ENCODE data around the gene CDH2.

Gene CDH2

DNA sequence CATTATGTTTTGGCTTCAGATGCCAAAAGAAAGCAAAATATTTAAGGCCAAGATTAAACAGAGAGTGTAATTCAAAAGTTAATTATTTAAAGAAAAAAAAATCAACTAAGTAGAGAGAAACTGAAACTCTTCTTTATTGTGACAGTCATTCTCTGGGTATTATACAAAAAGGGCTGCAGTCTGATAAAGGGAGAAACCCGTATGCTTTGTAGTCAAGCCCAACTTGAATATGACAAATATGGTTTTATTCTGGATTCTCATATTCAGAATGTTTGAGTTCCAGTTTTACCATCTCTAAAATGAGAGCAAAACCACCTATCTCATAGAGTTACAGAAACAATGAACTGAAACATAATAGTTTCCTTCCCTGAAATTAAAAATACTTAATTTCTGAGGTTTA lies 8.2 kb downstream of the CDH2 start:
- DNase-seq (ENCODE audit: low read depth) = no peak

DNA sequence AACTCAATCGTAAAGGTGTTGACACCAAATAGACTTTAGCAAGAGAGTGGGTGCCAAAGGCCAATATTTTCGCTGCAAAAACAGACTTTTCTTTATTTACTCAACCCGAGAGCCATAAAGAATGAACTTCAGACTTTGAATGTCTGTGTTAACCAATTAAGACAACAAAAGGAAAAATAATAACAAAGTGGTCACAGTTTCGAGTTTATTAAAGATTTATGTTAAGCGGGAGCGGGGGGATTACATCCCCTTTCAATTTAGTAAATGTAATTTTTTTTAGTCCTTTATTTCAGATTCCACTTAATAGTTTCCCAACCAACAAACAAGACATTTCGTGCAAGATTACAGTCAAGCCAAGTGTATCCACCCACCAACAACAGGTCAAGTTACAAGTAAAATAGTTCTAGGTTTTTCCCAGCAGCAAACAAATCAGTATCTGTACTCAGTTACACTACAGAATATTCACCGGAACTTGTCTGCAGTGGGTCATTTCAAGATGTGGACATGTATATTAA lies 9.0 kb downstream of the CDH2 start:
- DNase-seq (ENCODE audit: low read depth) = no peak

DNA sequence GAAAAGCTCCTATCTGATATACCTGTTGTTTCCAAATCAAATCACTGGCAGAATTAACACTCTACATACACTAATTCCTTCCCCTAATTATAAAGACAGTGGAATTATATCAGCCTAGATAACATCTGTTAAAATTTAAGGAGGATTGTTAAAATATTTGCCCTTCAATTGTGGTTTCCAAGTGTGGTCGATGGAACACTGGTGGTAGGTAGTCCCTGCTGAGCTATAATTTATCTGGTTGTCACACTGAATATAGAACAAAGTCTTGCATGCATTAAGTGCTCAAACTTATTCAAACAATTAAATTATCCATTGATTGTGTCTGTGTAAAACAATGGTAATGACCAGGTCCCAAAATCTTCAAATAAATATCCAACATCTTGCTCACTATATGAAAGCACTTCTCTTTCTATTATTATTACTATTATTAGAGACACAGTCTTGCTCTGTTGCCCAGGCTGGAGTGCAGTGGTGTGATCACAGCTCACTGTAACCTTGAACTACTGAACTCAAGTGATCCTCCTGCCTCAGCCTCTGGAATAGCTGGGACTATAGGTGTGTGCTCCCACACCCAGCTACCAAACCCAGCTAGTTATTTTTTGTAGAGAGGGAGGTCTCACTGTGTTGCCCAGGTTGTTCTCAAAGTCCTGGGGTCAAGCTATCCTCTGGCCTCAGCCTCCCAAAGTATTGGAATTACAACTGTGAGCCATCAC lies 12.0 kb downstream of the CDH2 start:
- DNase-seq (ENCODE audit: low read depth) = no peak

DNA sequence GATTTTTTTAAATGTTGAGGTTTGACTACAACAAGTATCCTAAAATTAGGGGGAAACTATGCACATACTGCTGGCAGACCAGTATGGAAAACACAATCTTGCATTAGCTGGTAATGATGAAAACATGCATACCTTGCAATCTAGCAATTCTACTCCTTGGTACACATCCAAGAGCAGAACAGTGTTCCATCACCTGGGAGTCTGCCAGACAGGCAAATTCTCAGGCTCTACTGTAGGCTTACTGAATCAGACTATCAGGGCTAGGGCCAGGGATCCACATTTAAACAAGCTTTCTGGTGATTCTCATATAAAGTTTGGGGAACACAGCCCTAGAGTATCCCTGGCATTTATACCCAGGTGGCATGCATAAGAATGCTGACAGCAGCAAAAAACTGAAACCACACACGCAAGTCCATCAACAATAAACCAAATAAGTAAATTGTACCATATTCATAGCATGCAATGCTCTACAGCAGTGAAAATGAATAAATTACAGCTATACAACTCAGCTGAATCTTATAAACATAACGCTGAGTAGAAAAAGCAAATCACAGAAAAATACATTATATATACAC lies 13.6 kb downstream of the CDH2 start:
- DNase-seq (ENCODE audit: low read depth) = no peak

DNA sequence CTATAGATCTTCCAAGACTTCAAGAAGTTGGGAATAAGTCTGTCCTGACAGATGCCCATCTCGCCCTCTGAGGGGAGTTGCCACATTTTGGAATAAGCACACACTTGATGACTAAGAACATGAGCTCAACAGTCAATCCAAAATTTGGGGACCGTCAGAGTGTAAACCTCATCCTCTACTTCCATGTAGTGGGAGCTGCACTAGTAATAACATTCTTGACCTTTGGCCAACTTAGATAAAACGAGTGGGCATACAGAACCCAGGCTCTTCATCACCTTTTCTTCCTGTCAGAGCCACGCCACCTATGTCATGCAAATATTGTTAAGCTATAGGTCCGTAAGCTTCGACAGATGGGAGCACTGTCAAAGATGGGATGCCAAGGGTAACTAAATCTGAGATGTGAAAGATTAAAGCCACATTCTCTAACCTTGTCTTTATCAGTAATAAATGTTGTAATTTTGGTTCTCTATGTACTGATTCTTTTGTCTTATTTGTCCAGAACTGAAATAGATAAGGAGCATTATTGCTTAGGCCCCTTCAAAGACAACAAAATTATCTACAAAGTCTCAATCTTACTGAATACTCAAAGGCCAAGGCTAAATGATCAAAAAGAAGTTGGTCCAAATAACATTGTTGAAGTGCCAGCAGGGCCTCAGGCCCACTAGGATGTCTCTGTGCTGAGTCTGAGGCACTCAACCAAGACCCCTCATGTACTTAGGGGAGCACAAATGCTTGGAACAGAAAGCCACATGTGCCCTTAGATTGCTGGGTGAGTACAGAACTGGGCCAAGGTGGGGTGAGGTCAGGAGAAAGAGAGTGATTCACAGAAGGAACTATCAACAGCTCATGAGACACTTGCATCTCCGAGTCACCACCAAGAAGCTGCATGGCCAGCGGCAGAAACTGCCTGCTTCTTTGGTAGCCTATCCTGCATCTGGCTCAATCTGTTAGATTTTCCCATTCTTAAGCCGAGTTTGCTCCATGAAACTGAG lies 15.0 kb downstream of the CDH2 start:
- DNase-seq (ENCODE audit: low read depth) = no peak

DNA sequence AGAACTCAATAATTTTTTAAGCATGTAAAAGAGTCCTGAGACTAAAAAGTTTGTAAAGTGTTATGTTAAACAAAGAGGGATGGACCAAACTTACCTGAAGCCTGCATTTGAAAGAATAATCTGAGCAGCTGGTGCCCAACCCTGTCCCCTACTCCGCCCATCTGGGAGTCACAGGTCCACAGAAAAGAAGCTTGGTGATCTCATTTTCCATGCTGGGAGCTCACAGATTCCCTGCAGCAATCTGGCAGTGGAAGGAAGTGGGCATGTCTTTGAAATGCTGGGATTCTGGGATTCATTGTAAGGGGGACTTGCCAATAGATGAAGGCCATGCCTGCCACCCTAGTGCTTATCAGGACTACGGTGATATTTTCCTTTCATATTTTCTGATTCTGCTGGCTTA lies 17.9 kb downstream of the CDH2 start:
- no peak for DNase-seq (ENCODE audit: low read depth)

DNA sequence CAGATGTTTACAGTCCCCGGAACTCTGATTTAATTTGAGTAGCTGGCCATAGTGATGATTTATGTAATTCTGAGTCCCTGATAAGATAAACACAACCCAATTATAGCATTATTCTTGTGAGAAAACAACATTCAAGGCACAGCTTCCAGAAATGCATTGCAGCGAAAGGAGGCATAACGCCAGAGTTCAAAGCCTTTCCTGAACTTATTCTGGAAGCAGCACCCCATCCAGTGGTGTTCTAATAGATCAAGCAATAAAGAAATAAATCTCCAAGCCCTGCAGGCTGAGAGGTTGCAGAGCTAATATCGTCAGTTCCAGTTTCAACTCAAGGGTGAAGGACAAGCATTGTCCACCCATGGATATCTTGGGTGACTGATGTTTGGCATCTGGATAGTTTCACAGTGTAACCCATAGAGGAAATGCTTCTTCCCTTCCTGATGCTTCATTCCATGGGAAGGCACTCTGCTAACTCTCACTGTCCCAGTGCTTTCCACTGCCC lies 18.8 kb downstream of the CDH2 start:
- DNase-seq (ENCODE audit: low read depth) = no peak

DNA sequence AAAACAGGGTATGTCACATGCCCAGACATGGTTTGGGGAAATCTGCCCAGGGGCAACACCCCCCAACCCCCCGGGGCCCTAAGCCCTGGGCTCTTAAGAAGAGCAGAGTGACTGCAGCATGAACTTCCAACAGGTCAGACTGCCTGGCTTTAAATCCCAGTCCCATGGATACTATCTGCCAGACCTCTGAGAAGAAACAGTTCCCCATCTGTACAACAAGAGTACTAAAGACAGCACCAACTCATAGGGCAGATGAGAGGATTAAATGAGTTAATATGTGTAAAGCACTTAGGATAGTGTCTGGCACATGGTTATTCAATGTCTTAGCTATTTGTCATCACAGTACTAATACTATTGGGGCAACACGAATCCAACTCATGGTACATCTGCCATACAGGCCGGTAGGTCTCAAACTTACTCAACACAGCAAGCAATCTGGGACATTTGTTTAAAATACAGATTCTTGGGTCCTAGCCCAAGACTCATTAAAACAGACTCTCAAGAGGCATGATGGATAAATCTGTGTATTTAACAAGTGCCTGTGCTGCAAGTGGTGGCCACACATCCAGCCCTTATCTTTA lies 23.4 kb downstream of the CDH2 start:
- no peak for DNase-seq (ENCODE audit: low read depth)

DNA sequence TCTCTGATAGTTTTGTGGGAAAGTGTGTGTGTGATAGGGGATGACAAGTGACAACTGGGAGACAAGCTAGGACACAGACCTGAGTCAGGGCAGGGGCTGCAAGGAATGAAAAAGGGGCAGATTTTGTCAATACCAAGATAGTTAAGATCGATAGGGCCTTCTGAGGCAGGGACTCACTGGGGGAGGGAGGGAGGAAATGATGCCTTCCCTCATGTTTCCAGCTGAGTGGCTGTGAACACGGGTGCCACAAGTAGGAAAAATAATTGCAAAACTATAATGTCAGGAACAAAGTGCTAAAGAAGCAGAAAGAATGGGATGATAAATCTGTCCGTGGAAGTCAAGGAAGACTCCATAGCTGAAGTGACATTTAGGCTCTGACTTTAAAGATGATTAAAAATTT lies 24.2 kb downstream of the CDH2 start:
- no peak for DNase-seq (ENCODE audit: low read depth)

DNA sequence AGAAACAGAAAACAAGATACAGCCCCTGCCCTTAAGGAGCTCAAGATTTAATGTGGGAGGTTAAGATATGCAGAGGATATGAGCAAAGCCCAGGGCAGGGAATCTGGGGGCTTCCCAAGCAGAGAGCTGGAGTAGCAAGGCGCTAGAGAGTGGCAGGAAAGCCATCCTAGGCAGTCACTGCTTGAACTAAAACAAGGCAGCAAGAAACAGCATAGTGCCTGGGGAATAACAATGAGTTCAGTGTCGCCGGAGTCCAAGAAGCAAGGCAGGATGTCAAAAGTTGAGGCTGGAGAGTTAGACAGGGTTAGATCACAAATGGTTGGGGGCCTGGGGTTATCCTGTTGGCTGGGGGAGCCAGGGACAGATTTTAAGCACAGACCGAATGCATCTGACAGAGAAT lies 24.6 kb downstream of the CDH2 start:
- no peak for DNase-seq (ENCODE audit: low read depth)

DNA sequence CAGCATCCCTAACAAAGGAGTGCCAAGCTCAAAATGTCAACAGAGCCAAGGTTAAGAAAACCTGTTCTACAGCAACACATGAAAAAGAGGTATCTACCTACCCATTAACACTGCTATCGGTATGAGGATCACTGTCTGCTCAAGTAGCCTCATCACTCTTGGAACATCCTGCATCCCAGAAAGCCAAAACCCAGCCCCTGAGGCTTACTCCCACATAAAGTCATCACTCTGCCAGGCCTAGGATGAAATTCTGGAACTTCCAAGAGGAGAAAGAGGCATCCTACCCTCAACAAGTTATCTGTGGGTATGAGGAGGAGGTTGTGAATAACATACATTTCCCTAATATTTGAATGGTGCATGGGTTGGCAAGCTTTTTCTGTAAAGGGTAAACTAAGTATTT lies 25.5 kb downstream of the CDH2 start:
- no peak for DNase-seq (ENCODE audit: low read depth)

DNA sequence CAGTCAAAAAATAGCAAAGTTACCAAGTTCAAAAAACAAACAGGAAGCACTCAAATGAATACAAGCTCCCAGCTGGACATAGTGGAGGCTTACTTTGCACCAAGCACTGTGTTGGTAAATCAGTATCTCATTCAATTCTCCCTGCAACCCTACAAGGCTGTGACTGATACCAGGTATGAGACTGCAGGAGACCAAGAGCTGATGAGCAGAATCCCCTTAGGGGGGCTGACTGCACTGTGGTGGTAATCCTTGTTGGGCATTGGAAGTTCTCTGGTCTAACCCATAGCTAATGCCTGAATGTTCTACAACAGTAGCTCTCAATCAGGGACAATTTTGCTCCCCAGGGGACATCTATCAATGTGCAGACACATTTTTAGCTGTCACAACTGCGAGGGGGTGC lies 26.0 kb downstream of the CDH2 start:
- DNase-seq (ENCODE audit: low read depth) = no peak

DNA sequence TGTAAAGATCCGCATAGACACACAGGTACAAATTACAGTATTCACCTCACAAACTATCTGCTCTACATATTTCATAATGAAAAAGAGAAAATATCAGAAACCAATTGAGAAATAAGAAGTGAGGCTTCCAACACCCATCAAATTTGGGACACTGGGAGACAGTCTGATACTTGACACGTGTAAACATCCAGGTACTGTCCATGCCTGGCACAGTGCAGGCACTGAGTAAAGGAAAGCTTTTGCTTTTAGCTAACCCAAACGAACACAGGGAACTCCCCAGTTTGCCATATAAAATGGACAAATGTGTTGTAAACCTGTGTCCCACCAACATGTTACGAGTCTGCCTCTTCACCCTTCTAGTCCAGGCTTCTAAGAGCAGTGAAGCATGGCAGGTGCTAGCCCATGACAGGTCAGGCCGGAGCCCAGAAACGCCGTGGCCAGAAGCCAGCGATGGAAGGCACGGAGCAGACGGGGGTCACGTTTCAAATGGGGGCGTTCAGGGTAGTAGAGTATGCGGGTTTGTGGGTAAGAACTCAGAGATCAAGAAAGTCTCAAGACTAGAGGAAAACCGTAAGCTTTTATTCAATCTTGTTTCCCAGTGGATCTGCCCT lies 27.0 kb downstream of the CDH2 start:
- no peak for DNase-seq (ENCODE audit: low read depth)

DNA sequence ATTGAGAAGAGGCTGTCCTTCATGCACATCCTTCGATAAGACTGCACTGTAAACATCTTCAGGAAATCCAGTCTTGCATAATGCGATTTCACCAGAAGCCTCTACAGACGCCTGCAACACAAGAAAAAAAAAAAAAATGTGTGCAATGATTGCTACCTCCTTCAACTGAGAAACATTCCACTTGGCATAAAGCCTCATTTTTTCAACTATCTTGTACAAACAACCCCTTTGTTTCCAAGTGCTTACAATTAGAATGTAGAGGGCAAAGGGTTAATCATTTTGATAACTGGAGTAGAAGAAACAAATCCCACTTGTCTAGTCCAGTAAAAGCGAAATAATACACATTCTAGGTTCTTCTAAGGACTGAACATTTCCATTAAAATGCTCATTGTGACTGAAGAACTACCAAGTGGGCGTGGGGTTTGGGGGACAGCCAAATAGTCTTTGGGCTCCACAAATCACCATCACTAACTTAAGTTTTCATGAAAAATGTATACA lies 29.2 kb downstream of the CDH2 start:
- DNase-seq (ENCODE audit: low read depth) = no peak

DNA sequence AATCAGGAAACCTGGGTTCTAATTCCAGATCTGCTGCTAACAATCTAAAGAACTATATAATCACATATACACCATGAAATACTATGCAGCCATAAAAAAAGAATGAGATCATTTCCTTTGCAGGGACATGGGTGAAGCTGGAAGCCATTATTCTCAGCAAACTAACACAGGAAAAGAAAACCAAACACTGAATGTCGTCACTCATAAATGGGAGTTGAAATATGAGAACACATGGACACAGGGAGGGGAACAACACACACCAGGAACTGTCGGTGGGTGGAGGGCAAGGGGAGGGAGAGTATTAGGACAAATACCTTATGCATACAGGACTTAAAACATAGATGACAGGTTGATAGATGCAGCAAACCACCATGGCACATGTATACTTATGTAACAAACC lies 33.2 kb downstream of the CDH2 start:
- DNase-seq (ENCODE audit: low read depth) = no peak

DNA sequence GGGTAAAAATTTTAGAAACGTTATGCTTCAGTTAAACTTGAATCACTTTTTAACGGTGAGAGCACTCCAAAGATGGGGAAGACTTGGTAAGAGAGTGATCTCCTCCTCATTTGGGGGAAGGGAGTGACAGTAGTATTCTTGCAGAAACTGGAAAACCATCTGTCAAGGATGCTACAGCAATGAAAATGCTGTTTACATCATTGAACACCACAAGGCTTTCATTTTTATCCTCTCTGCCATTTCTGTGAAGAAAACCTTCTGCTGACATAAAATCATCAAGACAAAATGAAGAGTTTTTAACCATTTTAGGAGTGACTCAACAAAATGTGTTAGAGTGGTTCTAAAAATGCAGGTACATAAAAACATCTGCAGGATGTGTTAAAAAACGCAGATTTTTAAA lies 38.1 kb downstream of the CDH2 start:
- no peak for DNase-seq (ENCODE audit: low read depth)

DNA sequence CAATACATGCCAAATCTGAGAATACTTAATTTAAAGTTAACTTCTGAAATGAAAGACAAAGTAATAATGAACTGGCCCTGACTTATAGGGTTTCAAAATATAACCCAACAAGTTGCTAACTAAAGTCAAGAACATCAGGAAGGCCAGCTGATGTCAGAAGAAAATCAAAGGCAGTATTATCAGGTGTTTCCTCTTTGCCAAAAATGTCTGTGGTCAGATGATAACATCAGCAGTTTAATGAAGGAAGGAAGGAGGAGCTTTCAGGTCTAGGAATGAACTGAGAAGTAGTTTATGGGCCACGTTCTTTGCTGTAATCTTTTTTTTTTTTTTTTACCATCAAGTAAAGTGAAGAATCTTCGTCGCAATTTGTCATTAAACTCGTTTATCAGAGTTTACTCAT lies 40.9 kb downstream of the CDH2 start:
- no peak for DNase-seq (ENCODE audit: low read depth)

DNA sequence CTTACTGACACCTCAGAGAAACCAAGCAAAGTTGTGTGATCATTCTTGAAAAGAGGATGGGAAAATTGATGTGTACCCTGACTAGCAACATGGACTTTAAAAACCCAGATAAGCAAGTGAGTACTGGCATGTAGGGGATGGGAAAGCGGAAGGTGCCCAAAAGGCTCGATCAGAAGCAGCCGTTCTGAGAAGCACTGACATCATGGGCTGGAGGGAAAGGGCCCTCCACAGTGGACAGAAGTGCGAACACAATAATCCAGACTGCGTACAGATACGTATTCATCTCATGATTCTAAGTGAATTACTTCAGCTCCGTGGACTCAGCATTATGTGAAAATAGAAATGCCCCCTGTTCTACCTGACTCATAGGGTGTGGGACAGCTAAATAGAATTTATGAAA lies 42.2 kb downstream of the CDH2 start:
- DNase-seq (ENCODE audit: low read depth) = no peak

DNA sequence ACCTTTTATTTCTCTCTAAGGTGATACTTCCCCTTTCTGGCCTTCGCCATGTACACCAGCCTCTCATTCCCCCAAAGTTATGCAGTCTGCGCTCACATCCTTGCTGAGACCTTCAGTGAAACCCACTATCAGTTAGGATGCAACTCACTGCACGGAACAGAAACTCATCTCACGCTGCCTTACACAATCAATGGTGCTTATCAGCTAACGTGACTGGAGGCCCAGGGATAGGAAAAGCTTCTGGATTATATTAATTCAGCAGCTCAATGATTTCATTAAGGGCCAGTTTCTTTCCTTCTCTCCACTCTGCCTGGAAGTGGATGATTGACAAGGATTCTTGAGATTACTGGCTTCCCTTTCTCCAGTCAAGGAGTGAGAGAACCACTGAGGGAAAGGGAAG lies 44.8 kb downstream of the CDH2 start:
- no peak for DNase-seq (ENCODE audit: low read depth)

DNA sequence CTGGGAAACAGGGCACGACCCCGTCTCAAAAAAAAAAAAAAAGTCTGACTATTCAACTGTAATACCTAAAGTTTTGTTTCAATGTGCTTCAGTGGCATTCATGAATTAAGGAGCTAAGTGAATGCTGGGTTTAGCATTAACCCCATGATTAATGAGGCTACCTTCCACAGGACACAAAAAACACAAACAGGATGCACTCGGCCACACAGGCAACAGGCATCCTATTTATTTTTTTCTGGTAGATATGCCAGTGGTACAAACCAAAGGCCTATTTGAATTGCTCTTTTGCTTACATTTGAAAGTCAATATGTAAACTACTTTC lies 48.3 kb downstream of the CDH2 start:
- no peak for DNase-seq (ENCODE audit: low read depth)

DNA sequence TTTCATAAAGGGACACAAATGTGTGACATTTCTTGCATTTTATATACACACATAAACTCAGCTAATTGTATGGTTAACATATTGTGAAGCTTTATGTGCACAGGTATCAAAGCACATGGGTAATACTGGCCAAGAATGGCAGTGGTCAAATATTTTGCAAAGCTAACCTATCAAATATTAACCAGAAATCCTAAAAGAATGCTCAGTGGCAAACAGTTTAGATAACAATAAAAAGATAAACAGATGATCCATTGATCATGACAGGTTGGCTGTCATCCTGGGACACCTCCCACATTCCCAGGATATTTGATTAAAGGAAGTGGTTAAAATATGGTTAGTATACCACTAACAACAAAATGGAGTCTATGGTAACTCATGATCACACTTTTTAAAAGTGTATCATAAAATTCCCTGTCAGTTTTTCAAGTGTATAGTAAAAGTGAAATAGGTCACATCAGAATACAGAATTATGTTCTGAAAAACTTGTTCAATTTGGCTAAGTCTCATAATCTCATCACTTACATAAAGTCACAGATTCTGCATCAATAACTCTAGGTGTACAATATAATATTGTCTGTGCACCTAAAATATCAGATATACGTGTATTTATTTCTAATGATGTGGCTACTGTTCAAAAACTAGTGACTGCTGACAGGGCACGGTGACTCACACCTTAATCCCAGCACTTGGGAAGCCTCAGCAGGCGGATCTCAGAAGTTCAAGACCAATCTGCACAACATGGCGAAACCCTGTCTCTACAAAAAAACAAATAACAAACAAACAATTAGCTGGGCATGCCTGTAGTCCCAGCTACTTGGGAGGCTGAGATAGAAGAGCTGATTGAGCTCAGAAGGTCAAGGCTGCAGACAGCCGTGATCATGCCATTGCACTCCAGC lies 48.9 kb downstream of the CDH2 start:
- no peak for DNase-seq (ENCODE audit: low read depth)
